Fibroblast of skin of right quadriceps (primary cell): Measurements from ENCODE around the gene CCKAR.

Experiments used
- DNase-seq: peaks from one replicate; pipeline ENCODE4 v3.0.0-alpha.2; 2013

CCKAR gene

DNA sequence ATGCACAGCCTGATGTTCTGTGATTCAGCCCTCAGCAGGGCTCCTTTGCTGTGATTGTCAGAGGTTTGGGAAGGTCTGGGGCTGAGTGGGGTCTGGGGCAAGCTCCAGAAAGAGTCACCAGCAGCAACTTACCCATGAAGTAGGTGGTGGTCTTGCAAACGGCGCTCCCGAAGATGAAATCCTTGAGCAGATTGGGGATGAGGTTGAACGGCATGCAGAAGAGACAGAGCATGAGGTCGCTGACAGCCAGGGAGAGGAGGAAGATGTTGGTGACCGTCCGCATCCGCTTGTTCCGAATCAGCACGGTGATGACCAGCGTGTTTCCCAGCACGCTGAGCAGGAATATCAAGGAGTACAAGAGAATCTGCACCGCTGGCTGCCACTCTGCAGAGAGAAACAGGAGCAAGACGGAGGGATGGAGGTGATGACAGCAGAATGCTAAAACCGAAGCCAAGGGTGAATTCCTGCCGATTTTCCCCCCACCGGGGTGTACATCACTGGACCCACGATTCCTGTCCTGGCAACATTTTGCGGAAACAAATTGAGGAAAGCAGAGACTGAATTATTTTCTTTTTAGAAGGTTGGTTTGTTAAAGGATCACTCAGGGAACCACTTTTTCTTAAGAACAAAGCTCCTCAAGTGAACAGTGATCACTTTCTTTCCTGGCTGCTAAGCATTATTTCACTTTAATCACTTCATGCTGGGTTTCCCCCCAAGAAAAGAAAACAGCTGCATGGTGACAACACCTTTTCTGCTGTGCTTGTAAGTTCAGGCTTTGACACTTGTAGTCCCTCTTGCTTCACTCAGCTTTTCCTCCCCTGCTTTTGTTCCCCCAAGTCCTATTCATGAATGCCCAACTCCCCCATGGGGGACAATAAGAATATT, 941 bp downstream of the CCKAR start:
- no peak for DNase-seq

DNA sequence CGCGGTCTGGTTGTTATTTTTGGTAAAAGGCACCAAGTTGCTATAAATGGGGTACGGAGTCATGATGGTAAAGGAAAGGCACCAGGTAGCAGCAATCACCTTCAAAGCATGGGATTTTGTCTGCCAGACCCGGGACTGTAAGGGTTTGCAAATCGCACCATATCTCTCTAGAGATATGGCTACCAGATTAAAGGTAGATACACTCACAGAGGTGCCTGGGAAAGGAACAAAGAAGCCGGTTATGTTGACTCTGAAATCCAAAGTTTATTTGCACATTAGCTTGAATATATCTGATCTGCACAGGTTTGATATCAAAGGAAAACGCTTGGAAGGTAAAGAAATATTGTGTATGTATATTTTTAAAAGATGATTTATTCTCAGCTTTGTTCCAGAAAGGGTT, 4.6 kb downstream of the CCKAR start:
- no peak for DNase-seq

DNA sequence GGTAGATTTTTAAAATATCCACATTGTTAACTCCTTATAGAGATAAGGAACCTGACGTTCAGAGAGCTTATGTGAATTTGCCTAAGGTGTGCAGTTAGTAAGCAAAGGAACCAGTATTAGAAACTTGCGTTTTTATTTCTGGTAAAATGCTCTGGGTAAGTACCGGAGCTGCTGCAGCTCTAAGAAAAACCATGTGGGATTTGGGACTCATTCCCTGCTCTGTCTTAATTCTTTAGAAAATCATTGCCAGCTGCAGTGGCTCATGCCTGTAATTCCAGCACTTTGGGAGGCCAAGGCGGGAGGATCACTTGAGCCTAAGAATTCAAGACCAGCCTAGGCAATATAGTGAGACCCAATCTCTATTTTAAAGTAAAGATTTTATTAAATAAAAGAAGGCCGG, 5.8 kb downstream of the CCKAR start:
- peak; percentile 20 for DNase-seq

DNA sequence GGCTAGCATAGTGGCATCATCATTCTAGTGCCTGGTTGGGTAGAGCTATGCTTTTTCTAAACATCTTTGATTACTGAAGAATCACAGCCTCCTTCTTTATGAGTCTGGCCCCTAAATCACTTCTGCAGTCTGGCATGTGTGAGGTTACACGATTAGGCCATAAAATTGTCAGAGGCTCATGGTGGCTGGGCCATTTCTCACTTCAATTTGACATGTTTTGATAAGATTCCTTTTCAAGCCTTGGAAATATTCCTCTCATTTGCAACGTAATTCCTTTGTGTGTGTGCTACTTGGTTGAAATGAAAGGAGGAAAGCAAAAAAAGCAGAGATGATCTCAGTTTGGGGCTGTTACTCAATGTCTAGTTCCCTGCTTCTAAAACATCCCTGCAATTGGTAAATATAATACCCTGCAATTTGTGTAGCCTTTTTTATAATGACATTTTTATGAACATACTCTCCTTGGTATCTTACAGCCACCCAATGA, 6.2 kb downstream of the CCKAR start:
- peak; percentile 69 for DNase-seq

- peak; percentile 18 for DNase-seq
Observed at GRCh38 chr4:26482508-26483462, 7.5 kb downstream of the CCKAR start.

- DNase-seq, result no peak
Observed at GRCh38 chr4:26478330-26478729, 12.0 kb downstream of the CCKAR start.

DNA sequence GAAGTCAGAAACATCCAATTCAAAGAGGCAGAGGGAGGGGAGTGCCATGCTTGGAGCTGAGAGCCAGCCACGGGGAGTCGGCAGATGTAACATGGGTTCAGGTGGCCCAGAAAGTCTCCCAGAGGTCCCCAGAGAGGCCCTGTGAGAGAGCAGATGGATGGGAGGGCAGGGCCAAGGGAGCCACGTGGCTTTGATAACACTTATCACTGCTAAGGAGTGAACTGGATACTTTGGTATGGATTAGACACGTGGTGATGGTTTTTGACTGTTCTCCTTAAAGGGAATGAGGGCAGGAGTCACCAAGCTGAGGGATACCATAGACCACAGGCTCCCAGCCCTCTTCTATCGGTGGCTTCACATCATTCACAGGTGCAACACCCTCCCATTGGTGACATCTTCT, 13.7 kb downstream of the CCKAR start:
- no peak for DNase-seq

- no peak for DNase-seq
Observed at GRCh38 chr4:26475716-26476115, 14.6 kb downstream of the CCKAR start.

- no peak for DNase-seq
Observed at GRCh38 chr4:26474551-26474950, 15.7 kb downstream of the CCKAR start.

- DNase-seq, result no peak
Observed at GRCh38 chr4:26473893-26474292, 16.4 kb downstream of the CCKAR start.

DNA sequence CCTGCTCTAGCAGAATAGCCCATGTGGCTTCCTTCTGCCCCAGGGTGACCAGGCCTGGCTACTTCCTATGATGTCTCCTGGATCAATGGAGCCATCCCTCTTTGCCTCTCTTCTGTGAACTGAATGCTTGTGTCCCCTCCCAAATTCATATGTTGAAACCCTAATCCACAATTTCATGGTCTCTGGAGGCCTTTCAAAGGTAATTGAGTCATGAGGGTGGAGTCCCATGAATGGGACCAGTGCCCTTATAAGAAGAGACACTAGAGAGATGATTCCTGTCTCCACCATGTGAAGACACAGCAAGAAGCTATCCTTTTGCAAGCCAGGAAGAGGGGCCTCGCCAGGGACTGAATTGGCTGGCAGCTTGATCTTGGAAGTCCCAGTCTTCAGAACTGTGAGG, 18.4 kb downstream of the CCKAR start:
- DNase-seq, result no peak

- no peak for DNase-seq
Observed at GRCh38 chr4:26468977-26469376, 21.3 kb downstream of the CCKAR start.

GRCh38 chr4:26468283-26468949, 21.9 kb downstream of the CCKAR start:
- DNase-seq, result no peak

DNA sequence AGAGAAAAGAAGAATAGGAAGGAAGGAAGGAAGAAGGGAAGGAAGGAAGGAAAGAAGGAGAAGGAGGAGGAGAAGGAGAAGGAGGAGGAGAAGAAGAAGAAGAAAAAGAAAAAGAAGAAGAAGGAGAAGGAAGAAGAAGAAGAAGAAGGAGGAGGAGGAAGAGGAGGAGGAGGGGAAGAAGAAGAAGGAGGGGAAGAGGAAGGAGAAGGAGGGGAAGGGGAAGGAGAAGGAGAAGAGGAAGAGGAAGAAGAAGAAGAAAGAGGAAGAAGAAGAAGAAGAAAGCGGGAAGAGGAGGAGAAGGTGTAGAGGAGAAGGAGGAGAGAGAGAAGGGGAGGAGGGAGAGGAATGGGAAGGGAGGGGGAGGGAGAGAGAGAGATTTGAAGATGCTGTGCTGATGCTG, 22.6 kb downstream of the CCKAR start:
- no peak for DNase-seq

GRCh38 chr4:26466578-26467270, 23.6 kb downstream of the CCKAR start:
- no peak for DNase-seq

- no peak for DNase-seq
Observed at GRCh38 chr4:26464420-26465095, 25.7 kb downstream of the CCKAR start.

DNA sequence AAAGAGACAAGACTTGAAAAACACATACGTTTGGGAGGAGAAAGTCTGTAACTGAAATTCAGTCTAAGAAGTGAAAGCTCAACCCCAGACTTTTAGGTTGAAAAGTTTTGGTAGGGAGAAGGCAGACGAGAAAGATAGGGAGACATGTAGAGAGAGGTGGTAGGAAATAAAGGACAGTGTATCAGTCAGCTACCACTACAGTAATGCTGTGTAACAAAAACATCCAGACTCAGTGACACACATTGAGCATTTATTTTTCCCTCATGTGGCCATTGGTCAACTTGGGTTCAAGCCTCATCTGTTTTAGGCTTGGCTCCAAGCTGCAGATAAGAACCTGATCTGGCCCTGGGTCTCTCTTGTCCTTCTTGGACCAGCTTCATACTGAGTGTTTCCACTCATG, 26.9 kb downstream of the CCKAR start:
- DNase-seq, result no peak

DNA sequence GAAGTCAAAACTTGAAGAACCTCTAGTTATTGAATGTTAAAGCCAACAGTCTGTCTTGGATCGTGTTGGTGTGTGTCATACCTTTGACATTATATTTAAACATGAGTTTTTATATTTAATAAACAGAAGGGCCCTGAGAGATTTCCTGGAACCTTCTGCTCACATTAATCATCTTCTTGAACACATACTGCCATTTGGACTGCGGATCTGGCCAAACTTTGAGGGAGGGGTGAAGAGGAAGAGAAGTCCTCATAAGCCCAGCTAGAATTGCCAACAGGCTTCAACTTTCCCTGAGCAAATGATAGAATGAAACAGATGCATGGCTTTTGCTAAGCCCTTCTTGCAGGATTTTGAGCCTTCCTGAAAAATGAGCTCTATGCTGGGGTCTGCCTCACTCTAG, 27.4 kb downstream of the CCKAR start:
- peak; percentile 7 for DNase-seq

DNA sequence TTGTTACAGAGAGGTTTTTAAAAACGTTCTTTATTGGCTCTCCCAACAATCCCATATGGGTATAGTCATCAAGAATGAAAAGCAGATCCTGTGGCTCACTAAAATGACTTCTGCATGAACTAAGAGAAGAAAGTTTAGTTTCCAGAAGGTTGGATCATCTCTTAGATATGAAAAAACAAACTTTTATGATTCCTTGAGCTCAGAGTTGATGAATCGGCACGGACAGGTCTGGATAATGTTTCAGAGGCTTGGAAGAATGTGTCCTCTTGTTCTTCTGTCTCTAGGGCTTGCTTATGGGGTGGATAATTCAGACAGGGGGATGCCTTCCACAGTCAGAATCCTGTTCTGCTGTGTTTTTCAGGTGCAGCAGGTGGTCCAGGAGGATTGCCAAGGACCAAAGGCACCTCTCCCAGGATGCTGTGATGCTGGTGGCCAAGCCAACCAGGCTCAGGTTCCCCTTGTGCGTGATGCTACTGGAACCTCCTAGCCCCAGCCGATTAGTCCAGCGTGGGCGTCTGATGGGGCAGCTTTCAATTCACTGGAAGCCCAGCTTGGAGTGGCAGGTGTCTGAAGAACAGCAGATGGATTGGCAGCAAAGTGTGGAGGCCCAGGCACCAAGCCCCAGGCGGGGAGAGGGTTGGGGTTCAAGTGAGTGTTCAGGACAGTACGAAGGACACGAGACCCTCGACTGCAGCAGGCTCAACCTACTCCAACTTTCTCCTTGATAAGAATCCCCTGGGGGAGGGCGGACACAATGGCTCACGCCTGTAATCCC, 30.3 kb downstream of the CCKAR start:
- DNase-seq, result peak; percentile 49

DNA sequence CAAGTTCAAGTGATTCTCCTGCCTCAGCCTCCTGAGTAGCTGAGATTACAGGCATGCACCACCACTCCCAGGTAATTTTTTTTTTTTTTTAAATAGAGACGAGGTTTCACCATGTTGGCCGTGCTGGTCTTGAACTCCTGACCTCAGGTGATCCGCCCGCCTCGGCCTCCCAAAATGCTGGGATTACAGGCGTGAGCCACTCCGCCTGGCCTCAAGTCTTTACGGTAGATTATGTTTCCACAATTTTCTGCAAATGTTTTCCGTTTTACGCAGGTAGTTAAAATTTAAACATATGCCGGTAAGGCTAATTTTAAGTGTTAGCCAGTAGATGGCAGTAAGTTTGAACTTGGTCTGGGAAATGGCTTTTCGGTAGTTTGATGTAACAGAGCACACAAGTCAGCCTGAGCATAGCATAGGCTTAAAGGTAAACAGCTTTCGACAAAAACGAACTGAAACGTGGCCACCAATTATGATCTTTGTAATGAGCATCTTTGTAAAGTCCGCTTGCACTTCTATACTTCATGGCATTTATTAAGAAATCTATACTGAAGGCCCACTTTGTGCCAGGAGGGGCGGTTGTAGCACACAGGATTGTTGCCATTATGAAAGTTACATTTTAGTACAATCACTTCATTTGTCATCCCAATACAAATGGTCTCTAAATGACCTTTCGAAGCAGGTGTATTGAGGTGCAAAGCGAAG, 31.1 kb downstream of the CCKAR start:
- peak; percentile 63 for DNase-seq
